ENCODE results near the gene RB1. TPM values are rescaled to one million over a fixed set of nuclear protein-coding genes. Genes with fewer than 3 reads are reported as not detected.

Gene RB1
- total RNA-seq, 1 experiment from 2014 or later = 18.8 TPM

GRCh38 chr13:48404952-48405351 lies 101.4 kb downstream of the RB1 start (continued):
- TF ChIP-seq ERG (CRISPR knock-in tag; IDR thresholded peaks at IDR 0.05) = no peak
- no peak for TF ChIP-seq CREM (CRISPR knock-in tag; IDR thresholded peaks at IDR 0.05)
- TF ChIP-seq IRF1 (CRISPR knock-in tag; IDR thresholded peaks at IDR 0.05) = no peak
- no peak for TF ChIP-seq FOXJ3 (CRISPR knock-in tag; IDR thresholded peaks at IDR 0.05; ENCODE audit: borderline replicate concordance)
- no peak for TF ChIP-seq ATF6 (CRISPR knock-in tag; IDR thresholded peaks at IDR 0.05)
- no peak for TF ChIP-seq ELF4 (CRISPR knock-in tag; IDR thresholded peaks at IDR 0.05; ENCODE audit: low read depth)

GRCh38 chr13:48405875-48406274 lies 102.3 kb downstream of the RB1 start:
- peaks cover 7% of the 10 kb centered on the region for H3K4me1 Mint-ChIP-seq
- no peaks in the 10 kb centered on the region for H3K27me3 Mint-ChIP-seq (ENCODE audit: low read depth)
- ChIA-PET CTCF (no interaction called here), POLR2A (no interaction called here)
- H3K27ac Mint-ChIP-seq = no peak overlapping the region
- DNase-seq (ENCODE audit: low spot score) (no peak), ATAC-seq (no peak)
- H3K9me3 Mint-ChIP-seq = no peaks in the 10 kb centered on the region
- no peak overlapping the region for H3K4me3 Mint-ChIP-seq
- H3K36me3 Mint-ChIP-seq = no peaks in the 10 kb centered on the region
- TF ChIP-seq TCF7 (CRISPR knock-in tag; IDR thresholded peaks at IDR 0.05; ENCODE audit: low read depth) (no peak), E2F5 (CRISPR knock-in tag; IDR thresholded peaks at IDR 0.05) (no peak), PRRX2 (CRISPR knock-in tag; IDR thresholded peaks at IDR 0.05) (no peak), EMX1 (CRISPR knock-in tag; IDR thresholded peaks at IDR 0.05) (no peak), NR1H2 (CRISPR knock-in tag; IDR thresholded peaks at IDR 0.05) (no peak), RORB (CRISPR knock-in tag; IDR thresholded peaks at IDR 0.05) (no peak), FOXK1 (CRISPR knock-in tag; IDR thresholded peaks at IDR 0.05) (no peak), FOXP1 (CRISPR knock-in tag; IDR thresholded peaks at IDR 0.05; ENCODE audit: borderline replicate concordance) (no peak), MLX (CRISPR knock-in tag; IDR thresholded peaks at IDR 0.05) (no peak), ZNF671 (CRISPR knock-in tag; IDR thresholded peaks at IDR 0.05) (no peak), ERG (CRISPR knock-in tag; IDR thresholded peaks at IDR 0.05) (no peak), KAT7 (CRISPR knock-in tag; IDR thresholded peaks at IDR 0.05; ENCODE audit: borderline replicate concordance) (no peak), OVOL2 (CRISPR knock-in tag; IDR thresholded peaks at IDR 0.05; ENCODE audit: borderline replicate concordance) (no peak), TEAD4 (CRISPR knock-in tag; IDR thresholded peaks at IDR 0.05) (no peak), RELA (CRISPR knock-in tag; IDR thresholded peaks at IDR 0.05; ENCODE audit: borderline replicate concordance) (no peak), NFE2L1 (CRISPR knock-in tag; IDR thresholded peaks at IDR 0.05) (no peak)
